Omental fat pad (tissue), 4 donors: Measurements from ENCODE around the gene NLRP5. TPM values are rescaled to one million over a fixed set of nuclear protein-coding genes. Genes with fewer than 3 reads are reported as not detected.

ENCODE experiments used
- ATAC-seq: fragments of 150-250 bp; one replicate; pipeline ENCODE4 v1.9.1; 2016; ENCODE audit warnings: mild to moderate bottlenecking, moderate library complexity; ENCODE audit not compliant: low FRiP score
- DNase-seq: peaks from one replicate; pipeline ENCODE4 v3.0.0-alpha.2; 2019; ENCODE audit warnings: low spot score
- total RNA-seq, 4 donors: library from RNA; depleted of rRNA; stranded (reverse); fragments of >200 nt; gene quantifications; one replicate each; pipeline ENCODE4 v1.1.0, GENCODE V29; 2016
- TF ChIP-seq, protein P1 (sequence below), 3 donors: fragments of 450-650 bp; IDR thresholded peaks; one replicate each; pipeline ENCODE4 v1.5.1; 2016 to 2017; ENCODE audit warnings: antibody characterized with exemption in 3 of 3, mild to moderate bottlenecking in 3 of 3, moderate library complexity in 2 of 3

The NLRP5 gene
- total RNA-seq, 4 donors from 2014 or later = not detected

DNA sequence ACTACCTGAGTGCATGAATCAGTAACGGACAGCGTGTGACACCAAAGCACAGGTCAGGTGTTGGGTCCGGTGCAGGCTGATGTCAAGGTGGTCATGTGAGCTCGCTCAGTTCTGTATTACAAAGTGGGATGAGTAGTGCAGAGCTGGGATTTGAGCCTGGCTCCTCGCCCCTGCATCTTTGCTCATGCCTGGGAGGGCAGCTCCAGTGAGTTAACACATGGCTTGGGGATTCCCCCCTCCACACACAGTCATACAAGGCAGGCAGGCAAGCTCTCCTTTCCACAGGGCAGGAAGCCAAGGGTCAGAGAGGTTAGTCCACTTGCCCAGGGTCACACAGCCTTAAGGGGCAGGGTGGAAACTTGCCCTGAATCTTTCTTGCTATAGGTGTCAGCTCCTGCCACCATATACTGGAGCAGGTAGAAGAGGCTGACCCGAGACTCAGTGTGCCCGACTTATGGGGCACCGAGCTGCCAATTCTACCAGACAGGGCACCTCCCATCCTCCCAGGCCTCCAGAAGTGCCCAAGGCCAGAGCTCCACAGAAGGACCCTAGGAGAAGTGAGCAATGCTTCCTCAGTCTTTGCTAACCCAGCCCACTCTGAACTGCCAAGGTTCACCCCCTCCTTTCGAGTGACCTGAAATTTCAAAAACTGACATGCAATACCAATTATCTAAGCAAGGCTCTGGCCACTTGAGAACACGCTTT lies 99.1 kb downstream of the NLRP5 start:
- DNase-seq = no peak
- TF ChIP-seq, protein P1, sequence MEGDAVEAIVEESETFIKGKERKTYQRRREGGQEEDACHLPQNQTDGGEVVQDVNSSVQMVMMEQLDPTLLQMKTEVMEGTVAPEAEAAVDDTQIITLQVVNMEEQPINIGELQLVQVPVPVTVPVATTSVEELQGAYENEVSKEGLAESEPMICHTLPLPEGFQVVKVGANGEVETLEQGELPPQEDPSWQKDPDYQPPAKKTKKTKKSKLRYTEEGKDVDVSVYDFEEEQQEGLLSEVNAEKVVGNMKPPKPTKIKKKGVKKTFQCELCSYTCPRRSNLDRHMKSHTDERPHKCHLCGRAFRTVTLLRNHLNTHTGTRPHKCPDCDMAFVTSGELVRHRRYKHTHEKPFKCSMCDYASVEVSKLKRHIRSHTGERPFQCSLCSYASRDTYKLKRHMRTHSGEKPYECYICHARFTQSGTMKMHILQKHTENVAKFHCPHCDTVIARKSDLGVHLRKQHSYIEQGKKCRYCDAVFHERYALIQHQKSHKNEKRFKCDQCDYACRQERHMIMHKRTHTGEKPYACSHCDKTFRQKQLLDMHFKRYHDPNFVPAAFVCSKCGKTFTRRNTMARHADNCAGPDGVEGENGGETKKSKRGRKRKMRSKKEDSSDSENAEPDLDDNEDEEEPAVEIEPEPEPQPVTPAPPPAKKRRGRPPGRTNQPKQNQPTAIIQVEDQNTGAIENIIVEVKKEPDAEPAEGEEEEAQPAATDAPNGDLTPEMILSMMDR (IDR thresholded peaks at IDR 0.05) = no peak
- ATAC-seq = no peak

DNA sequence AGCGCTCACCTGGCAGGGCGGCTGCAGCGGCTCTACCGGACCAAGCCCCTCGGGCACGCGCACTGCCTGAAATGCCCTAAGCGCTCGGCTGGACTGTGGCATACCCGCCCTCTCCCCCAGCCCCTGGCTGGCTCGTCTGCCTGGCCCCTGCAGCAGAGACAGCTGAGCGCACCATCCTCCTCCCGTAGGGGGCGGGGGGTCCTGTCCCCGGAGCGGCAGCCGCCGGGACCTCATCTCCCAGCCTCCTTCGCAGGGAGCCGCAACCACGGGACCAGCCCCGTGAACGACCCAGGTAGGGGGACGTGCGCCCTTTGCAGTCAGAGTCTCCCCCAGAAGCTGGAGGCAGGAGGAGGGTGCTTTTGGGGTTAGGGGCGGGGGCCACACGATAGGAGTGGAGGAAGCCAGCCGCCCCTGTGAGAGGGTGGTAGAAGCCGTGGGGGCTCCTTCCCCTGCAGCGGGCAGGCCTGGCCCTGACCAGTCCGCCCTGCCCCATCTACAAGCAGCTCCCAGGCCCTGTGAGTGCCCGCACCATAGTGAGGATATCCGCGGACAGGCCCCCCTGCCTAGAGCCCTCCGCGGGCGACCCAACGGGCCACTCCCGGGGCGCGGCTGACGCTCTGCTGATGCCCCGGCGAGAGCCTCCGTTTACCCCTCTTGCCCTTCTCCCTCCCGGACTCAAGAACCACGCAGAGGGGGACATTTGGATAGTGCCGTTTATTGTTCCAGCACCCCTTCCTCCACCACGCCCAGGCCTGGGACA lies 100.3 kb downstream of the NLRP5 start:
- TF ChIP-seq, protein P1 (IDR thresholded peaks at IDR 0.05) = no peak
- no peak for ATAC-seq
- DNase-seq = no peak

DNA sequence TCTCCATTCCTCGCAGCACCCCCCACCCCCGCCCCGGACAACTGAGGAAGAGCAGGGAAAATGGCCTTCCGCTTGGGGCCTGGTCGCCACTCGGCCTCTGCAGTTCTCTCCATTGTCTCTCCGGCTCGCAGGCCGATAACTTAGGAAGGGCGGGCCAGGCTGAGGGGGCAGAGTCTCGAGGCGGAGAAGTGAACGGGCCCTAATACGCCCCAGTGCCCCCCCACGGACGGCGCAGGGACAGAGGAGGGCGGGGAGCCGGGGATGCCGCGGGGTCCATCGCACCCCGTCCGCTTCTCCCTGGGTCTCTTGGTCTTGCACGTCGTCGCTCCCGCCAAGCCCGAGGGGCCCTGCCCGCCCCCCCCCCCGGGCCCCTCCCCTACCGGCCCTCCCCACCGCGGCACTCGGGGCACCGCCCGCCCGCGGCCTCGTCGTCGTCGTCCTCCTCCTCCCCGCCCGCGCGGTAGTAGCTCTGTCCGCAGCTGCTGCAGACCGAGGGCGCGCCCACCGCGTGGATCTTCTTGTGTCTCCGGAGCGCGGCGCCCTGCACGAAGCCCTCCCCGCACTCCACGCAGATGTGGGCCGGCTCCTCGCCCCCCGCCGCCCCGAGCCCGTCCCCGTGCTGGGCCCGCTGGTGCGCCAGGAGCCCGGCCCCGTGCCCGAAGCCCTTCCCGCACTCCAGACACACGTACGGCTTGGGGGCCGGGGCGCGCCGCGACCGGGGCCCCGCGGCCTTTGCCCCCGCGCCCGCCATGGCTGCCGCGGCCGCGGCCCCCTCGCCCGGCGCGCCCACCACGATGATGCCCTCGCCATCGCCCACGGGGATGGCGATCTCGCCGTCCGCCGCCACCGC lies 101.3 kb downstream of the NLRP5 start:
- TF ChIP-seq, protein P1 (IDR thresholded peaks at IDR 0.05) = no peak
- DNase-seq = no peak
- no peak for ATAC-seq

DNA sequence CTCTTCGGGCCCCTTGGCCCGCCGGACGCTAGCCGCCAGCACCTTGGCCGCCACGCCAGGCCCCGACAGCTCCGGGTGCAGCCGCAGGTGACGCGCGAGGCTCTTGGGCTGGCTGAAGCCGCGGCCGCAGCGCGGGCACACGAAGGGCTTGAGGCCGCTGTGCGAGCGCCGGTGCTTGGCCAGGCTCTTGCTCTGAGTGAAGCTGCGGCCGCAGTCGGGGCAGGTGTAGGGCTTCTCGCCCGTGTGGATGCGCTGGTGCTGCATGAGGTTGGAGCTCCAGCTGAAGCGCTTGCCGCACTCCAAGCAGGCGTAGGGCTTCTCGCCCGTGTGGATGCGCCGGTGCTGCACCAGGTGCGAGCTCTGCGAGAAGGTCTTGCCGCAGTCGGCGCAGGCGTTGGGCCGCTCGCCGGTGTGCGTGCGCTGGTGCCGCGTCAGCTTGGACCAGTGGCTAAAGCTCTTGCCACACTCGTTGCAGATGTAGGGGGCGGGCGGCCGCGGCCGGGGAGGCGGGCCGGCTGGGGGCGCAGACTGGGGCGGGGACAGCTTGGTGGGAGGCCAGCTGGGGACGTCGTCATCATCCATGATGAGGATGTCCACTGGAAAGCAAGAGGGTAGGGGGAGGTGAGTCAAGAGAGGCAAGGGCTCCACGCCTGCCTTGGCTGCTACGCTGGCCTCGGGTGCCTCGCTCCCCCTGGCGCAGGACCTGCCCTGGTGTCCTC lies 102.1 kb downstream of the NLRP5 start:
- ATAC-seq = no peak
- DNase-seq = no peak
- TF ChIP-seq, protein P1 (IDR thresholded peaks at IDR 0.05) = no peak

DNA sequence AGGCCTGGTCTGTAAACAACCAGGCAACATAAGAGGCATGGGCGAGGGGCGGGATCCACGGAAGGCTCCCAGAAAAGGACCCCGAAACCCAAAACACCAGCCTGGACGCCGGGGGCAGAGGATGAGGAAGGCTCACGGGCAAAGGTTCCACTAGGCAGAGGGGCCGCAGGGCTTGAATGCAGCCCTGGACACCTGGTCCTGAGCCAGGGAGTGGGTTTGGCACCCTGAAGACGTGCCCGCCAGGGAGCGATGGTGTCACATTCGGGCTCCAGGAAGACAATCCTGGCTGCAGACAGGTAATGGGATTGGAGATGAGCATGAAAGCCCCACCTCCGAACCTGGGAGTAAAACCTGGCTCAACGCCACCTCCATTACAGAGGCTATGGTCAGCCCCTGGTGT lies 102.8 kb downstream of the NLRP5 start:
- TF ChIP-seq, protein P1 (IDR thresholded peaks at IDR 0.05) = no peak
- DNase-seq = no peak
- no peak for ATAC-seq

DNA sequence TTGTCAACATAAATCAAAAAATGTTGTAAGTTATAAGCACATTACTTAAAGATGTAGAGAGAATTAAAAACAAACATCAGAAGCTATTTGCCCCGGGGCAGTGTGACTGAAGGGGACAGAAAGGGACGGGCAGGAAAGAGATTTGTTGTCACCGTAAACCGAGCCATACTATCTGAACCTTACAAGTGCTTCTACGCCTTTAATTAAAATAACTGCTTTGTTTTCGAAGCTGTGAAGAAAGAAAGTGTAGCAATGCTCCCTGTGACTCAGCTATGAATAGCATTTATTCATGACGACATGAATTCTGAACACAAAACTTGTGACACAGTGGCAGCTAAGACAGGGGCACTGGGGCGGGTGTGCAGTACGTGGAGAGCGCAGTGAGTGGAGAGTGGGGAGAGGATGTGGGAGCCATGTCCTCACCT lies 104.5 kb downstream of the NLRP5 start:
- DNase-seq (no peak), ATAC-seq (peak; percentile 51)
- TF ChIP-seq, protein P1 (IDR thresholded peaks at IDR 0.05) = no peak
